ENCODE measurements around the gene SLBP.

Gene SLBP

DNA sequence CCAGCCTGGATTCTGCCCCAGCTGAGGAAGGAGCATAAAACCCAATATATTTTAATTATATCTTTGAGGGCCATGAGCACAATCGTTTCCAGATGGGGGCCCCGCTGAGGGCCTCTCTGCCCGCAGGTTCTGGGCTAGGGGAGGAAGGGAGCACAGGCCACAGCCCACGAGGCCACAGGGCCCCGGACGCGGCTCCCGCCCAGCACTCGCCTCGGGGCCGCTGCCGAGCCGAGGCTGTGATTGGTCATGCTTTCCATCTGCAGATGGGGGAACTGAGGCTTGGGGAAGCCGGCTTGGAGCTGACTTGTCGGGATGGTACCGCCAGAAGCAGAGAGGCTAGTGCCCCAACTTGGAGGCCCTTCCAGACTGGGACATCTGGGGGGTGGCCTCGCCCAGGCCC, 43.2 kb upstream of the SLBP start:
- H3K27me3 ChIP-seq (ENCODE audit: control insufficient read depth, insufficient read depth, low read length, poor library complexity, severe bottlenecking) = no peaks in the 10 kb centered on the region
- no peaks in the 10 kb centered on the region for H3K36me3 ChIP-seq (ENCODE audit: control insufficient read depth, insufficient read depth, low read length)
- 93% methylated on average over 17 of the region's 17 CpGs for WGBS, 2 experiments
- H3K27ac ChIP-seq (ENCODE audit: insufficient read depth, low read depth, low read length, poor library complexity, severe bottlenecking) = no peak overlapping the region
- H3K4me1 ChIP-seq (ENCODE audit: control insufficient read depth, insufficient read depth, low read length) = peaks cover 36% of the 10 kb centered on the region
- no peaks in the 10 kb centered on the region for H3K9me3 ChIP-seq (ENCODE audit: control insufficient read depth, low read length)
- H3K4me3 ChIP-seq (ENCODE audit: insufficient read depth, low read depth, low read length) = no peak overlapping the region

DNA sequence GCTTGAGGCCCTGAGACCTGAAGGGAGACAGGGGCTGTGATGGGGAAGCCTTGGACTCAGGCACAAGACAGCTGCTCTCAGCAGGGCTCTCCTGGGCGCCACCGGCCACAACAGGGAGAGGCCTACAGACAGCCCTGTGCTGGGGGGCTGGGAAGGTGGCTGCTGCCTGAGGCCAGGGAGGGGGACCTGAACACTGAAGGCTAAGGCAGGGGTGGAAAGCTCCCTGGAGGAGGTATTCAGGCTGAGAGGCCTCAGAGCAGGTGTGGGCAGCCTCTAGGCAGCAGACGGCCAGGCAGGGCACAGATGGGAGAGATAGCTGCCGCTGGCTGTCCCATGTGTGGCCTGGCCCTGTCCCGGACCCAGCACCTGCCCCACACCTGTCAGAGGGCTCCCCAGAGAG, 42.2 kb upstream of the SLBP start:
- no peaks in the 10 kb centered on the region for H3K9me3 ChIP-seq (ENCODE audit: control insufficient read depth, low read length)
- no peaks in the 10 kb centered on the region for H3K36me3 ChIP-seq (ENCODE audit: control insufficient read depth, insufficient read depth, low read length)
- H3K4me3 ChIP-seq (ENCODE audit: insufficient read depth, low read depth, low read length) = no peak overlapping the region
- H3K27ac ChIP-seq (ENCODE audit: insufficient read depth, low read depth, low read length, poor library complexity, severe bottlenecking) = peak overlapping the region; percentile 8
- H3K27me3 ChIP-seq (ENCODE audit: control insufficient read depth, insufficient read depth, low read length, poor library complexity, severe bottlenecking) = no peaks in the 10 kb centered on the region
- H3K4me1 ChIP-seq (ENCODE audit: control insufficient read depth, insufficient read depth, low read length) = peaks cover 28% of the 10 kb centered on the region
- 79 to 81% methylated on average over 5 of the region's 5 CpGs for WGBS, 2 experiments

DNA sequence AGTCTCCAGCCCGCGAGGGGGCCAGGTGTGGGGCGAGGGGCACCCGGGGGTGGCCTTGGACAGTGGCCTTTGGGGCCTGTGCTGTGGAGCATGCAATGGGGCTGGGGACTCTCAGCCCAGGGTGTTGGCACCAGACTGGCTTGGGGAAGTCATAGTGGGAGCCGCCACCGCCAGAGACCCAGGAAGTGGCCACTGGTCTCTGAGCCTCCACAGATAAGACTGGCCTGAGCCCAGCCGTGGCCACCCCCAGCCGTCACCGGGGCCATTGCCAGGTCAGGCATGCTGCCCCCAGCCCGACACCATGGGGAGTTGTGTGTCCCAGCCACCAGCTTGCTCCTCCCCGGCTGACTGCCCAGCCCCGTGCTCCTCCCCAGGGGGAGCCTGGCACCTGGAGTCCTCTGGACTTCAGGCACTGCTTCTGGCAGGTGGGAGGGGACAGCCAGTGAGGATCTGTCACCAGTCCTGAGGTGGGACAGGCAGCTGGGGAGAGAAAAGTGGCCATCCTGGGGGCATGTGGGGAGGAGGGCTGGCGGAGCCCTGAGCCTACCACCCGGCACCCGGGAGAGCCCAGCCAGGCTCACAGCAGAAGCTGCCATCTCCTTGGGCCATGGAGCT, 41.7 kb upstream of the SLBP start:
- no peaks in the 10 kb centered on the region for H3K27me3 ChIP-seq (ENCODE audit: control insufficient read depth, insufficient read depth, low read length, poor library complexity, severe bottlenecking)
- no peak overlapping the region for H3K27ac ChIP-seq (ENCODE audit: insufficient read depth, low read depth, low read length, poor library complexity, severe bottlenecking)
- no peaks in the 10 kb centered on the region for H3K36me3 ChIP-seq (ENCODE audit: control insufficient read depth, insufficient read depth, low read length)
- WGBS, 2 experiments = 92 to 93% methylated on average over 15 of the region's 15 CpGs
- peaks cover 28% of the 10 kb centered on the region for H3K4me1 ChIP-seq (ENCODE audit: control insufficient read depth, insufficient read depth, low read length)
- H3K9me3 ChIP-seq (ENCODE audit: control insufficient read depth, low read length) = no peaks in the 10 kb centered on the region
- no peak overlapping the region for H3K4me3 ChIP-seq (ENCODE audit: insufficient read depth, low read depth, low read length)

DNA sequence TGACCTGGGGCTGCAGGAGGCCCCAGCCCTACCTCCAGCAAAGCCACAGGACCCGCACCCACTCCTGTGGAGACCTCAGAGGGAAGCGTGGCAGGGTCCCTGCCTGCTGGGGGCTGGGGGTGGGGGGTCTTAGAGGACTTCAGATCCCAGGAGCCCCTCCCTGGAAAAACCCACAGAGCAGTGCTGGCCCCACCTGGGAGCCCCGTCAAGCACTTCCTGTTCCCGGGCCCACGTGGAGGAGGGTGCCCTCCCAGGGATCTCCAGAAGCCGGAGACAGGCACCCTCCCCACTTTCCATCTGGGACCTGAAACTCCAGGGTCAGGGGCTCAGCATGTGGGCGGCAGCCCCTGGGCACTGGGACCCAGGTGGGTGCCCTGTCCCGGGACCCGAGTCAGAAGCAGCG, 41.2 kb upstream of the SLBP start:
- Histone ChIP-seq H3K27ac (ENCODE audit: insufficient read depth, low read depth, low read length, poor library complexity, severe bottlenecking) (no peak overlapping the region), H3K36me3 (ENCODE audit: control insufficient read depth, insufficient read depth, low read length) (no peaks in the 10 kb centered on the region), H3K27me3 (ENCODE audit: control insufficient read depth, insufficient read depth, low read length, poor library complexity, severe bottlenecking) (peaks cover under 1% of the 10 kb centered on the region), H3K4me3 (ENCODE audit: insufficient read depth, low read depth, low read length) (no peak overlapping the region), H3K4me1 (ENCODE audit: control insufficient read depth, insufficient read depth, low read length) (peaks cover 31% of the 10 kb centered on the region), H3K9me3 (ENCODE audit: control insufficient read depth, low read length) (no peaks in the 10 kb centered on the region)
- WGBS, 2 experiments = 82 to 85% methylated on average over 10 of the region's 10 CpGs

DNA sequence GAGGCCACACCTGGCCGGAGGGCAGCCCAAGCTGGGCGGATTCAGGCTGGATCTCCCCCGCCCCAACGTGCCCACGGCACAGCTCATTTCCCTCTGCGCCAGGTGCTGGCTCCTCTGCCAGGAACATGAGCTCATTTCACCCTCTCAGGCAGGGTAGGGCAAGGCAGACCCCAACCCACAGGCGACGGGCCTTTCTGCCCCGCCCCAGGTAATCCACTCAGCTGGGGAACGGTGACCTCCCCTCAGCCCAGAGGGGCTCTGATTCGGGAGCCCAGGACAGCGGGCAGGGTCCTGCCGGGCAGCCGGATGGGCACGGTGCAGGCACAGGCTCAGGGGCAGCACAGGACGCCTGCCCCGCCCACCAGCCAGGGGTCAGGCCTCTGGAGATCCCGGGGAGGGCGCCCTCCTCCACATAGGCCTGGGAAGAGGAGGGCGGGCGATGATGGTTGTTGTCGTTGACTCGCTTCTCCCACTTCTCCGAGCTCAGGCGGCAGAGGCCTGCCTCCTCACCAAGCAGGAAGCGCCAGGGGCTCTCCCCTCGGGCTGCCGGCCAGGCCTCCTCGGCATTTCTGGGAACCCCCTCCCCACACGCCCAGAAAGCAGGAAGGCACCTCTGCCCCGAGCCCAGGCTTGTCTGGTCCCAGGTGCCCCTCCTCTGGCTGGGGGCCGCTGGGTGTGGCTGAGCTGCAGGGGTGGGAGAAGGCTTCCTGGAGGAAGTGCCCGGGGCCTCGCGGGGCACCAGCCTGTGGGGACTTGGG, 40.3 kb upstream of the SLBP start:
- H3K27ac ChIP-seq (ENCODE audit: insufficient read depth, low read depth, low read length, poor library complexity, severe bottlenecking) = no peak overlapping the region
- no peak overlapping the region for H3K4me3 ChIP-seq (ENCODE audit: insufficient read depth, low read depth, low read length)
- WGBS, 2 experiments = 79 to 80% methylated on average over 35 of the region's 35 CpGs
- H3K4me1 ChIP-seq (ENCODE audit: control insufficient read depth, insufficient read depth, low read length) = peaks cover 32% of the 10 kb centered on the region
- H3K9me3 ChIP-seq (ENCODE audit: control insufficient read depth, low read length) = no peaks in the 10 kb centered on the region
- H3K36me3 ChIP-seq (ENCODE audit: control insufficient read depth, insufficient read depth, low read length) = no peaks in the 10 kb centered on the region
- peaks cover 3% of the 10 kb centered on the region for H3K27me3 ChIP-seq (ENCODE audit: control insufficient read depth, insufficient read depth, low read length, poor library complexity, severe bottlenecking)

DNA sequence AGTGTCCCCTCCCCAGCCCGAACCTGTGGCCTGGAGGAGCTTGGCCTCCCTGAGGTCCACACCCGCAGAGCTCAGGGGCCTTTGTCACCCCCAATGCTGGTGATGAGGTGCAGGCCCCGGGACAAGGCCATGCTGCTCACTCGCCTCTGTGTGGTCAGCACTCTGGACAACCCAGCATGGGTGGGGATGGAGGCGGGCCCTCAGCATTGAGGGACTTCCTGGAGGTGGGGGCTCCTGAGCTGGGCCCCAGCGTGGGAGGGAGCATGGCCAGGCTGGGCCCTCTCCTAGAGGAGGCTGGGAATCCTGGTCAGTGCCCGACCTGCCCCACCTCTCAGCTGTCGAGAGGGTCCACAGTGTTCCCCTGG, 39.8 kb upstream of the SLBP start:
- Histone ChIP-seq H3K4me1 (ENCODE audit: control insufficient read depth, insufficient read depth, low read length) (peaks cover 30% of the 10 kb centered on the region), H3K27ac (ENCODE audit: insufficient read depth, low read depth, low read length, poor library complexity, severe bottlenecking) (no peak overlapping the region), H3K36me3 (ENCODE audit: control insufficient read depth, insufficient read depth, low read length) (no peaks in the 10 kb centered on the region), H3K27me3 (ENCODE audit: control insufficient read depth, insufficient read depth, low read length, poor library complexity, severe bottlenecking) (peaks cover 3% of the 10 kb centered on the region), H3K4me3 (ENCODE audit: insufficient read depth, low read depth, low read length) (no peak overlapping the region), H3K9me3 (ENCODE audit: control insufficient read depth, low read length) (no peaks in the 10 kb centered on the region)
- 78% methylated on average over 8 of the region's 8 CpGs for WGBS, 2 experiments

DNA sequence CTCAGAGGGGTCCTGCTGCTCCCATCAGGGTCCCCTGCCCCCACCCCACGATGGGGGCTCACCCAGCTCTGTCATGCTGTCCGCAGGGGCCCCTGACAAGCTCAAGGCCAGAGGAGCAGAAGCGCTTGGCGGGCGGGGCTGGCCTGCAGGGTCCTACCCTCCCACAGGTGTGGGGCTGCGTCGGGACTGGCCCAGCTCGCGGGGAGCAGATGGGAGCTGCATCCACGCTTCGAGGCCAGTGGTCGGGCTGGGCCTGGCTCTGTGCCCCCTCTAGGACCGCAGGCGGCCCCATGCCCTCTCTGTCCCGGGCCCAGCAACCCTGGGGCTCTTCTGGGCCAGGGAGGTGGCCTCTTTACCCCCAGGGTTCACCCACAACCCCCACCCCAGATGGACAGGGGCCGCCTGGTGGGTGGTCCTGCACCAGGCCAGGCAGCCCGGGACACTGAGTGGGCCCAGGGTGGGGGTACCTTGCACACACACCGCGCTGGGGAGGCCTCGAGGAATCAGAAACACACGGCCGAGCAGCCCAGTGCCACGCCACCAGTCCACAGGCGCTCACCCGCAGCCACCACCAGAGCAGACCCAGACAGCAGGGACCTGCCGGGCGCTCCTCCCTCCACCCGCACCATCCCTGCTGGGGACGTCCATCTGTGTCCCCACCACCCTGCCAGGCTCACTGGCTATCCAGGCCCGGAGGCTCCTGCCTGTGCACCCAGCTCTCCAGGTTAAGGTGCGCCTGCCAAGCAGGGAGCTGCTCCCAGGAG, 39.2 kb upstream of the SLBP start:
- no peak overlapping the region for H3K27ac ChIP-seq (ENCODE audit: insufficient read depth, low read depth, low read length, poor library complexity, severe bottlenecking)
- H3K27me3 ChIP-seq (ENCODE audit: control insufficient read depth, insufficient read depth, low read length, poor library complexity, severe bottlenecking) = peaks cover 3% of the 10 kb centered on the region

DNA sequence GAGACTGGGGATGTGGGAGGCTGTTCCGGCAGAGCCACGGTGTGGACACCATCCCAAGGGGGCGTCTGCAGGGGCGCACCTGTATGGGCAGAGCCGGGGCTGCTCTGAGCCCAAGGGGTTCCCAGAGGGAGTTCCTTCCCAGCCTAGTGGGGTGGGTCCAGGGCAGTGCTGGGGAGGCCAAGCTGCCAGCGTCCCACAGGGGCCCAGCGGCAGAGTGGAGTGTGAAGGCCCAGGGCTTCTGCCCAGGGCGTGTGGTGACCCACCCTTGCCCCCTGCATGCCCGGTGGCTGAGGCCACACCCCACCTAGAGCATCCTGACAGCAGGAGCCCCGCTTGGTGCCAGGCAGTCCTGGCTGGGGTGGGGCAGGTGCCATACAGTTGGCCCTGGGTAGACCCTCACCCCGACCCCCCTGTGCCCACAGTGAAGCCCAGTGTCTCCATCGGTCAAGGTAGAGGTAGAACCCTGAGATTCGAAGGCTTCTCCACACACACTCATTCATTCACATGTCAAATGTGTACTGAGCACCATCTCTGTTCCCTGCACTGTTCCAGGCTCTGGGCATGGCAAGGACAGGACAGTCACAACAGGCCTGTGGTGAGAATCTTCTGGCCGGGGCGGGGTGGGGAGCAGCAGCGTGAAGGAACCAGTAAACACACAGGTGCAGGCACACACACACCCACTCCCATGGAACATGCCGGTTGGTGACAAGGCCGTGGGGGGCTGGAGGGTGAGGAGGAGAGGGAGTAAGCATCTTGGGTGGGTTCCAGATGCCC, 38.4 kb upstream of the SLBP start:
- Histone ChIP-seq H3K36me3 (ENCODE audit: control insufficient read depth, insufficient read depth, low read length) (no peaks in the 10 kb centered on the region), H3K27me3 (ENCODE audit: control insufficient read depth, insufficient read depth, low read length, poor library complexity, severe bottlenecking) (peaks cover 3% of the 10 kb centered on the region), H3K4me3 (ENCODE audit: insufficient read depth, low read depth, low read length) (no peak overlapping the region), H3K27ac (ENCODE audit: insufficient read depth, low read depth, low read length, poor library complexity, severe bottlenecking) (no peak overlapping the region), H3K4me1 (ENCODE audit: control insufficient read depth, insufficient read depth, low read length) (peaks cover 35% of the 10 kb centered on the region), H3K9me3 (ENCODE audit: control insufficient read depth, low read length) (no peaks in the 10 kb centered on the region)
- WGBS, 2 experiments = 94% methylated on average over 18 of the region's 18 CpGs

More for the DNA sequence above, 39.2 kb upstream of the SLBP start:
- no peaks in the 10 kb centered on the region for H3K9me3 ChIP-seq (ENCODE audit: control insufficient read depth, low read length)
- H3K36me3 ChIP-seq (ENCODE audit: control insufficient read depth, insufficient read depth, low read length) = no peaks in the 10 kb centered on the region
- H3K4me3 ChIP-seq (ENCODE audit: insufficient read depth, low read depth, low read length) = no peak overlapping the region
- 88 to 90% methylated on average over 31 of the region's 31 CpGs for WGBS, 2 experiments
- H3K4me1 ChIP-seq (ENCODE audit: control insufficient read depth, insufficient read depth, low read length) = peaks cover 35% of the 10 kb centered on the region

DNA sequence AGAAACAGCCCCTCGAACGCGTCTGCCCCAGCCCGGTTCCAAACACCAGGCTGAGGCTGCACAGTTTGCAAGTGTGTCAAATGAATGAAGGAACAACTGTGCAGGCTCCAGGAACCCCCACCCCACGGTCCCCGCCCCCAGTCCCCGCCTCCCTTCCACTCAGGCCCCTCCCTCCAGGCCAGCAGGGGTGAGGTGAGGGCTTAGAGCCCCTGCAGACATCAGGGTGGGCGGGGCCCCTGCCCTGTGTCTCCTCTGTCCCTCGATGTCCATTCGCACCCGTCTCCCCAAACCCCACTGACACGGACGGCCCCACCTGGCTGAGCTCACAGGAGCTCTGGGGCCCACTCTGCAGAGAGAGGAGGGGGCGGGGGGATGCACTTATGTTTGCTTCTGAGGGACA, 37.7 kb upstream of the SLBP start:
- peaks cover 4% of the 10 kb centered on the region for H3K36me3 ChIP-seq (ENCODE audit: control insufficient read depth, insufficient read depth, low read length)

DNA sequence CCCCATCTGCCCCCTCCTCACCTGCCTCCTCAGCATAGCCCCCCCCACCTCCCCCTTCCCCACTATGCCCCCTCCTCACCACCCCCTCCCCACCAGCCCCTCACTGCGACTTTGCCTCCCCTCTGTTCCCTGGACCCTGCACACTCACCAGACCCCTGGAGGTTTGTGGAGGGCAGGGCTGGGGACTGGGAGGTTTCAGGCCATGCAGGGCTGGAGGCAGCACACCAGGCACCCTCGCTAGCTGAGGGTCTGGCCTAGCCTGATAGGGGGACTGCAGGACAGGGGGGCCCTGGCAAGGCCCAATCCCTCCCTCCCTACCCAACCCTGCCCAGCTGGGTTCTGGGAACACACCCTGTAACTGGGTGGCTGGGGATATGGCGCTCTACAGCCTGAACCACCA, 37.3 kb upstream of the SLBP start:
- Histone ChIP-seq H3K27ac (ENCODE audit: insufficient read depth, low read depth, low read length, poor library complexity, severe bottlenecking) (no peak overlapping the region), H3K4me1 (ENCODE audit: control insufficient read depth, insufficient read depth, low read length) (peaks cover 32% of the 10 kb centered on the region), H3K27me3 (ENCODE audit: control insufficient read depth, insufficient read depth, low read length, poor library complexity, severe bottlenecking) (peaks cover 3% of the 10 kb centered on the region), H3K9me3 (ENCODE audit: control insufficient read depth, low read length) (no peaks in the 10 kb centered on the region), H3K36me3 (ENCODE audit: control insufficient read depth, insufficient read depth, low read length) (peaks cover 9% of the 10 kb centered on the region), H3K4me3 (ENCODE audit: insufficient read depth, low read depth, low read length) (no peak overlapping the region)
- 47 to 61% methylated on average over 3 of the region's 3 CpGs for WGBS, 2 experiments

More for the DNA sequence above, 37.7 kb upstream of the SLBP start:
- H3K27ac ChIP-seq (ENCODE audit: insufficient read depth, low read depth, low read length, poor library complexity, severe bottlenecking) = no peak overlapping the region
- 72 to 78% methylated on average over 12 to 14 of the region's 14 CpGs for WGBS, 2 experiments
- H3K4me1 ChIP-seq (ENCODE audit: control insufficient read depth, insufficient read depth, low read length) = peaks cover 35% of the 10 kb centered on the region
- H3K4me3 ChIP-seq (ENCODE audit: insufficient read depth, low read depth, low read length) = no peak overlapping the region
- peaks cover 3% of the 10 kb centered on the region for H3K27me3 ChIP-seq (ENCODE audit: control insufficient read depth, insufficient read depth, low read length, poor library complexity, severe bottlenecking)
- H3K9me3 ChIP-seq (ENCODE audit: control insufficient read depth, low read length) = no peaks in the 10 kb centered on the region
